Activated naive CD8-positive, alpha-beta T cell (primary cell): Measurements from ENCODE around the gene FTCDNL1.

Source experiments
- H3K27ac Mint-ChIP-seq: one replicate; pipeline ENCODE4 v1.8.0; 2021; ENCODE audit warnings: mixed read lengths
- H3K27me3 Mint-ChIP-seq: one replicate; pipeline ENCODE4 v1.8.0; 2021; ENCODE audit warnings: mixed read lengths
- H3K36me3 Mint-ChIP-seq: one replicate; pipeline ENCODE4 v1.8.0; 2021; ENCODE audit warnings: mixed read lengths
- H3K4me1 Mint-ChIP-seq: one replicate; pipeline ENCODE4 v1.8.0; 2021; ENCODE audit warnings: low read depth, mixed read lengths
- H3K4me3 Mint-ChIP-seq: one replicate; pipeline ENCODE4 v1.8.0; 2021; ENCODE audit warnings: mild to moderate bottlenecking, mixed read lengths
- H3K9me3 Mint-ChIP-seq: one replicate; pipeline ENCODE4 v1.8.0; 2021; ENCODE audit warnings: low read depth, mixed read lengths

FTCDNL1 gene

DNA sequence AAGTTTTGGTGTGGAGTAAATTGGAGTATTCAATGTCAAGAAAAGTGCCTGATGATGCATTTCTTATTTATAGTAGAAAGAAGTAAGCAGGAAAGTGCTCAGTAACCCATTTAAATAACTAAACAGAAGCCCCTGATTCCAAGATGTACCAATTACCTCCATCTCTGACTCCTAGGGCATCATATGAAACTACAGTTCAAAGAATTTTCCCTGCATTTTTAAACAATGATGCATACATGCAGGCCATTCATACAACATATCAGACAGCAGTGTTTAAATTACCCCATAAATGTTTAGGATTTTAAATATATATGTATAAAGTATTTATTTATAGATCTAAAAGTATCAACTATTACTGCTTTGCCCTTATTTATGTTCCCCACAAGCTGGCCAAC, 36.2 kb downstream of the FTCDNL1 start:
- no peaks in the 10 kb centered on the region for H3K9me3 Mint-ChIP-seq
- H3K36me3 Mint-ChIP-seq, result peaks cover 4% of the 10 kb centered on the region
- no peak overlapping the region for H3K27ac Mint-ChIP-seq
- H3K4me1 Mint-ChIP-seq, result no peaks in the 10 kb centered on the region
- H3K27me3 Mint-ChIP-seq, result no peaks in the 10 kb centered on the region
- H3K4me3 Mint-ChIP-seq, result no peak overlapping the region

DNA sequence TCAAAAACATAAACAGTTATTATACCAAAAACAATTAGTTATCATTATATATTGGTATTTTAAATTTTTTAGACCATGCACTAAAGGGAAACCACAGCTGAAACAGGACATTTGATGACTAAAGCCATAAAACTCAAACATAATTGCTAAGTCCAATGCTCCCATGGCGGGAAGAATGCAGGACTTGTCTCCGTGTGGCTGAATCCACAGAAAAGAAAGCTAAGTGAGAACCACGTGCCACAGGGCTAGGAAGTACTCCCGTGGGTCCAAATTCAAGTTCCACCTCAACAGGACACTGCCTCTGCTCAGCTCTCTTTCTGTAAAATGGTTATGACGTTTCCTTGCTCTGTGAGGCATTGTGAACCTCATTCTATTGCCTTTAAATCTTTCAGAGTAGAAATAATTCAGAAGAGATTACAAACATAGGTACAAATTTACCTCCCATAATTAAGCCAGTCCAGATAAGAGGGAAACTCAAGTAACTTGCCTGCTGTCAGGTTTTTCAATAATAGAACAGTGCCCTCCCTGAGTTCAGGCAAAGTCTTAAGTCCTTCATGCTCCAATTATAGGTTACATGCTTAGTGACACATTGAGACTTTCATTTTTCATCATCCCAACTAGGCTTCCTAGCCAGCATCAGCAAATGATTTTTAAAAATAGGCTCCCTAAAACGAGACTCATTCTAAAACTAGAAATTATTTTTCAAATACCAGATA, 36.7 kb downstream of the FTCDNL1 start:
- Mint-ChIP-seq H3K27ac (no peak overlapping the region), H3K4me1 (no peaks in the 10 kb centered on the region), H3K27me3 (no peaks in the 10 kb centered on the region), H3K4me3 (no peak overlapping the region), H3K9me3 (no peaks in the 10 kb centered on the region), H3K36me3 (peaks cover 4% of the 10 kb centered on the region)

DNA sequence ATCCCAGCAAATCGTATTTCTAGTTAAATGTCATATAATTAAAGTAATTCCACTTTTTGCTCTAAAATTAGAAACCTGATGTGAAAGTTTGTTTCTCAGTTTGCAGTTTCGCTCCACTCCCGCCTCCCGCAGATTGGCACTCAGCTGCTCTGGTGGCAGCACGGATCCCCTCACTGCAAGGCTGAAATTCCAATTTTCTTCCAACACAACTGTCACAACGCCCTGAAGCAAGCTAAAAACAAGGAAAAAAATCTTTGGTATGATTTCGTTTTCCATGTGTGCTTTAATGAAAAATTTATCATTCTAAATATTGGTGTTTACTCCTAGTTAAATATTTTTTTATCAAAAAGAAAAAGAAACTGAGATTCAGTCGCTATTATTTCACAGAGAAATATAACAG, 38.5 kb downstream of the FTCDNL1 start:
- Mint-ChIP-seq H3K27ac (no peak overlapping the region), H3K4me1 (no peaks in the 10 kb centered on the region), H3K4me3 (no peak overlapping the region), H3K27me3 (no peaks in the 10 kb centered on the region), H3K9me3 (no peaks in the 10 kb centered on the region), H3K36me3 (peaks cover 4% of the 10 kb centered on the region)

DNA sequence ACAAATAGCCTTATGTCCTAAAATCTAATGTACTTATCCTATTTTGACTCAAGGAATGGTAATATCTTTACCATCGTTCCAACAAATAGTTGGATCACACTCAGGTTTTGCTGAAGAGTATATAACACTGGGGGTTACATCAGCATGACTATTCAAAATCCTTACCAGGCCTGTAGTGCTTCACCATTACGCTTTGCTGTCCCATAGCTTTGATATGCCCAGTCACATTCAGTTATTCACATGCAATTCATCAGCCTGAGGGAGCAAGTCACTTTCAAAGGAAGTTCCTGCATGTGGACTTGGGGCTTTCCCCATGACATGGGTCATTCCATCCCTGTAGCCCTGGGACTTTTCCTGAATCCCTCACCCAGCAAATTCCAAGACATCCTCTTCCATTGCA, 39.6 kb downstream of the FTCDNL1 start:
- no peaks in the 10 kb centered on the region for H3K9me3 Mint-ChIP-seq
- no peaks in the 10 kb centered on the region for H3K4me1 Mint-ChIP-seq
- no peaks in the 10 kb centered on the region for H3K27me3 Mint-ChIP-seq
- peaks cover 4% of the 10 kb centered on the region for H3K36me3 Mint-ChIP-seq
- no peak overlapping the region for H3K4me3 Mint-ChIP-seq
- H3K27ac Mint-ChIP-seq, result no peak overlapping the region

DNA sequence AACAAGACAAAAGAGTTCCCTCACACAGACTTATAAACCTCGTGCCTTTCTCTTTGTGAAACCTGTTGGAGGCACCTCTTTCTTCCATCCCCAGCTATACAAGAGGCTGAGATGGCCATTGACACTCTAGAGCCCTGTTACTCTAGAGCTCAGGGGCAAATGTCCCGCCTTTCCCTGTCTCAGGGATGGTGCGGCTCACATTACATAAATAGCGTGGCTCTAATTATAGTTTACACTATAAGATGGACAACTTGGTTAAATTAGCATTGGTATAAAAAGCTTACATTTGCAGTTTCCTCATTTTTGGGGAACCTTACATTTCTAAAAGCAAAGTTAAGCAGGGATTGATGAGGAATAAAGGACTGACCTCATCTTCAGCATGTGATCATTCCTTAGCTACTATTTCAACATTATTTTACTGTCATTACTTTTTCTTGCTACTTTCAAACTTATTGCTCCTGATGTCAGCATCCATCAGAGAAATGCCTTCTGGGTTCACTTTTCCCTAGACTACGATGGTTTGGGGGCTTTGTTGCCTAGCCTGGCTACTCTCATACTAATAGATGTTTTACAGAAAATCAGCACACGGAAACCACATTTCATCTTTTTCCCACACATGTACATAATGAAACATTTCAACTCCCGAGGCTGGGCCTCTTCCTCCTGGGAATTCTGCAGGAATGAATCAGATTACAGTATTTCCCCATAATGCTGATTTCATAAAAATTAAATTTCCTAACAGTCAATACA, 40.4 kb downstream of the FTCDNL1 start:
- H3K9me3 Mint-ChIP-seq, result no peaks in the 10 kb centered on the region
- H3K27me3 Mint-ChIP-seq, result no peaks in the 10 kb centered on the region
- no peaks in the 10 kb centered on the region for H3K4me1 Mint-ChIP-seq
- no peak overlapping the region for H3K4me3 Mint-ChIP-seq
- H3K27ac Mint-ChIP-seq, result no peak overlapping the region
- peaks cover 4% of the 10 kb centered on the region for H3K36me3 Mint-ChIP-seq

DNA sequence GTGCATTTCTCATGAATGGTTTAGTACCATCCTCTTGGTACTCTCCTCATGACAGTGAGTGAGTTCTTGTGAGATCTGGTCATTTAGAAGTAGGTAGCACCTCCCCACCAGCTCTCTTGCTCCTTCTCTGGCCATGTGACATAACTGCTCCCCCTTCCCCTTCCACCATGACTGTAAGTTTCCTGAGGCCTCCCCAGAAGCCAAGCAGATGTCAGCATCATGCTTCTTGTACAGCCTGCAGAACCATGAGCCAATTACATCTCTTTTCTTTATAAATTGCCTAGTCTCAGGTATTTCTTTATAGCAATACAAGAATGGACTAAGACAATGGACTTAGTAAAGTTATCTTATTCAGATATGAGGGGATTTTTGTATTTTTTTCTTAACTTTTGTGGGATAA, 43.0 kb downstream of the FTCDNL1 start:
- no peaks in the 10 kb centered on the region for H3K9me3 Mint-ChIP-seq
- H3K4me1 Mint-ChIP-seq, result no peaks in the 10 kb centered on the region
- no peak overlapping the region for H3K27ac Mint-ChIP-seq
- H3K36me3 Mint-ChIP-seq, result peaks cover 4% of the 10 kb centered on the region
- no peaks in the 10 kb centered on the region for H3K27me3 Mint-ChIP-seq
- no peak overlapping the region for H3K4me3 Mint-ChIP-seq

DNA sequence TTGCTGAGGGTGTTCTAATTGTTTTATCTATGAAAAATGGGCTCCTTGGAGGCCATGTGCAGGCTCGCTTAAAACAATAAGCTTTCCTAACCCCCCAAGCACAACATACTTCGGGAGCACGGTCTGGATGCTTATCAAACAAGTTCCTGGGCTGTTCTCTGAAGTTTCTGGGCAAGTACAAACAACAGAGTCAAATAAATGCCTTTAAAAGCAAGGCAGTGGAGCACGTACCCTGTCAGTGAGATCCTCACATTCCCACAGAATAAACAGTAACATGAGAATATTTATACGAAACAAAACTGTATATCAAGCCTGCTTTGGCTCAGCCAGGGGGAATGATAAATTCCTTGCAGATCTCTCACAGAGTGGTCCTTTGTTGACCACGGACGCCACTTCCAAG, 44.8 kb downstream of the FTCDNL1 start:
- H3K27me3 Mint-ChIP-seq, result no peaks in the 10 kb centered on the region
- H3K27ac Mint-ChIP-seq, result no peak overlapping the region
- H3K4me1 Mint-ChIP-seq, result no peaks in the 10 kb centered on the region
- no peaks in the 10 kb centered on the region for H3K9me3 Mint-ChIP-seq
- H3K36me3 Mint-ChIP-seq, result peaks cover 4% of the 10 kb centered on the region
- no peak overlapping the region for H3K4me3 Mint-ChIP-seq

DNA sequence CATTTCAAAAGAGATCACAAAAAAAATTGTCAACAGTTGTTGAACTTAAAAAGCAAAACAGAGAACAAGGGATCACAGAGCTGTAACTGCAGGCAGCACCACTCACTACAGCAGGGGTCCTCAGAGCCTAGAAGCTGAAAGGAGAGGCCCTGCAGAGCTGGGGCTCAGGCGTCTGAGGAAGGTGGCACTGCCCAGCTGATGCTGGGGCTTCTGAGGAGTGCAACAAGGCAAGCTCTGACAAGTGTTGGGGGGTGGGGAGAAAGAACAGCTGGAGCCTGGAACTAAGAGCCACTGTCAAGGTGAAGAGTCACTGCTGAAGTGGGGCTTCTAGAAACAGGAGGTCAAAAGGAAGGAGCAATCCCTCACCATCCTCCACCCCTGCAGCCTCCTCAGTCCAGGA, 46.2 kb downstream of the FTCDNL1 start:
- Mint-ChIP-seq H3K36me3 (peaks cover 6% of the 10 kb centered on the region), H3K4me3 (no peak overlapping the region), H3K27me3 (no peaks in the 10 kb centered on the region), H3K27ac (no peak overlapping the region), H3K4me1 (no peaks in the 10 kb centered on the region), H3K9me3 (no peaks in the 10 kb centered on the region)

DNA sequence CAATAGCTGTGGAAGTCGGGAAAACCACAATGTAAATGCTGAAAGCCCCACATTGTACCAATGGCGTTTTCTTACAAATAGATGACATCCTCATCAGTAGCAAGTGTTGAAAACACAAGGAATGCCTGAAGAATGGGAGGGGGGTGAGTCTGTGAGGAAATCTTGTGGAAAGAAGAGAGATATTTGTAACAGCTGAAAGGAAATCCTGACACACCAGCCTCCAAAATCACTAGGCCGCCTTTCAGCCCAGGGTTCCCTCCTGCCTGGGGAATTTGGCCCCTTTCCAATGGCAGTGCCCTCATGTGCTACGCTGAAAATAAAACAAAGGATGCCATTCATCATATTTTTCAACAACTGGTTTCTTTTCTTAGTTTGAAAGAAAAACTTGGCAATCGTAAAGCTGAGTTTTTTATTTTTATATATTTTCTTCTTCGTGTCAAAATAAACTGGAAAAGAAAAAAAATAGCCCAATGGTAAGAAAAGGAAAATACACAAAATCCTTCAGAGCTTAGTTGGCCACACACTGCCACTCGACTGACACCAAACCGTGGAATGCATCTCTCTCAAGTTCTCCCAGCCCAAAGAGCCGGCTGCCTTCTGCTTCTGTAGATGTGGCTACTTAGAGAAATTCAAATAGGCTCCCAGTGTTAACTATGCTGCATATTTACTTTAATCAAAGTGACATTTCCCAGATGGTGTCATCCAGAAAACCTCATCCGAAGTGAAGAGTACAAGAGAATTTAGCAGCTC, 52.0 kb downstream of the FTCDNL1 start:
- Mint-ChIP-seq H3K36me3 (peaks cover 2% of the 10 kb centered on the region), H3K4me3 (no peak overlapping the region), H3K9me3 (no peaks in the 10 kb centered on the region), H3K4me1 (no peaks in the 10 kb centered on the region), H3K27ac (no peak overlapping the region), H3K27me3 (no peaks in the 10 kb centered on the region)

DNA sequence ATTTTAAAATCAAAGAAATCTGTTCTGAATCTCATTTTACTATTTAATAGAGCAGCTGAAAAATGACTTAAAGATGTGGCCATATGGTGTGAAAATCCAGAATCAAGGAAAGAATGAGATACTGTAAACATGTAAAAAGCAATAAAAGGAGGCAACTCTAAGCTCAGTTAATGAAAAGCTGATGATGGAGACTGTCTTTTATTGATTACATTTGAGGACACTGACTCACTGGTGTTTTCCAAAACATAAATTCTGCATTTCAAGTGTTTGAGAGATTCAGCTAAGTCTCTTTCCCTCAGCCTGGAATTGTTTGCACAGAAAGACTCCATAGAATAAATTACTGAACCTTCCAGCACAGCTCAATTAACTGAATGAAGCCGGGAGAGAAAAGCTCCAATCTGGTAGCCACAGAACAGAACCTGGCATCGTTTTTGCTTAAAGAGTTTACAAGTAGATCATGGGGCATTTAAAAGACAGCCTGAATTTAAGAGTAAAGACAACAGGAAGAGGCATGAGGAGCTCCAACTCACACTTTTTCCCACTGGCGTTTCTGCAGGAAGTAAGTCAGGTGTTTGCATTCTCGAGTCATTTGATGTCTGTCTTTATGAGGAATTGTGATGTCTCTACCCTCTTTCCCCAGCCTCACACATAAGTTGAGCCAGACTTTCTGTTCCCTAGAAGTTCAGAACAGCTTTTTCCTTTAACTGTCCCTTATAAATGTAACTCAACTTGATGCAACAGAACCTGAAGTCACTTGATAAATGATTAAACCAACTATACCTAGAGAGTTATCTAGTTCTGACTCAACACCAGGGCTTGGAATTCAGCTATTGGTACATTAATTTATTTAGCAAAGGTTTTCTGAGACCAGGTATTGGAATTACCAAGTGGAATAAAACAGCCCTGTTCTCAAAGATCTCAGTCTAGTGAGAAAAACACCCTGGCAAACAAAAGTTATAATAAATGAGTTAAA, 53.3 kb downstream of the FTCDNL1 start:
- Mint-ChIP-seq H3K27ac (no peak overlapping the region), H3K9me3 (no peaks in the 10 kb centered on the region), H3K27me3 (no peaks in the 10 kb centered on the region), H3K4me3 (no peak overlapping the region), H3K36me3 (peaks cover 2% of the 10 kb centered on the region), H3K4me1 (no peaks in the 10 kb centered on the region)

DNA sequence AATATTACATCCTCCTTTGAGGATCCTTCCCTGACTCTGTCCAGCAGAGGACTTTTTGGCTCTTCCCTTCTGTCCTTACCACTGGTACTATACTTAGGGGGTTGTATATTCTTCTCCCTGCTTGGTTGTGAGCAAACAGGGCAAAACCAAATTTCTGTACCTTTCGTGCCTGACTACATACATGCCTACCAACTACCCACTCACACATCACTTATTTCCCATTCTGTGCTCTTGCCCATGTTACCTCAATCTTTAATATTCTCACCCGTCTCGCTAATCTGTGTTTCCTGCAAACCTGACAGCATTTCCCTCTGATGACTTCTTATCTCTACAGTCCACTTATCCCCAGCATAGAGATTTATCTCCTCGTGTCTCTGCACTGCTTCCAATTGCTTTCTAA, 58.6 kb downstream of the FTCDNL1 start:
- H3K9me3 Mint-ChIP-seq, result no peaks in the 10 kb centered on the region
- H3K27ac Mint-ChIP-seq, result no peak overlapping the region
- no peaks in the 10 kb centered on the region for H3K27me3 Mint-ChIP-seq
- H3K36me3 Mint-ChIP-seq, result no peaks in the 10 kb centered on the region
- no peaks in the 10 kb centered on the region for H3K4me1 Mint-ChIP-seq
- no peak overlapping the region for H3K4me3 Mint-ChIP-seq

DNA sequence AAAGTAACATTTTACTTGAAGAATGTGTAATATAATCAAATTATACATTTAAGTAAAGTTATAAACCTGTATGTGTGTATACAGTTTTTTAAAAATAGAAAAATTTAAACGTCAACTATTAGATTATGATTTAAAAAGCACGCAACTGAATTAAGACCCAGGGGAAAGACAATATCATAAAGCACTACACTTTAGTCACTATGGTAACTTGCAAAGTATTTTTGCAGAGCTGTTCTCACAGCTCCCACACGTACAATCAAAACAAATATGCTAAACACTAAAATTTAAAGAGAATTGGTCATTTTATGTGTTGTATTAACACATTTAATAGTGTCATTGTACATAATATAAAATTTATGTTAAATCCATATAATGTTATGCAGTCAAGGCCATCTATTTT, 59.7 kb downstream of the FTCDNL1 start:
- no peaks in the 10 kb centered on the region for H3K4me1 Mint-ChIP-seq
- H3K9me3 Mint-ChIP-seq, result no peaks in the 10 kb centered on the region
- no peaks in the 10 kb centered on the region for H3K36me3 Mint-ChIP-seq
- no peak overlapping the region for H3K27ac Mint-ChIP-seq
- H3K27me3 Mint-ChIP-seq, result no peaks in the 10 kb centered on the region
- no peak overlapping the region for H3K4me3 Mint-ChIP-seq

DNA sequence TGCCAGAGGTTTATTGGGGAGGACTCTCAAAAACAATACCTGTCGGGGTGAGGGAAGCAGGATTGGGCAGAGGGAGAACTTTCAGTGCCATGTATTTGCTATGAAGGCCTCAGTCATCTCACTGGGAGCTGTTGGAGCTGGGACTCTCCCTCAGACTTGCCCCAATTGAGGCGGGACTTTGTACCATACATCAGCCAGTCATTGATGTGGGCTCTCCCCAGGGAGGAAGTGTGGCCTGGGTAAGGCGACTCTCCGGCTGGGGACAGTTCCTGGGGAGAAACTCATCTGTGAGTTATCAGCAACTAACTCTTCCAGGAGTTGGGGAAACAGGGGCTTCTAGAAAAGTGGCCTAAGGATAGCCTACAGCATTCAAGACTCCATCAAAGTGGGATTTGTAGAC, 66.5 kb downstream of the FTCDNL1 start:
- peaks cover 11% of the 10 kb centered on the region for H3K36me3 Mint-ChIP-seq
- no peaks in the 10 kb centered on the region for H3K9me3 Mint-ChIP-seq
- no peak overlapping the region for H3K27ac Mint-ChIP-seq
- H3K4me1 Mint-ChIP-seq, result no peaks in the 10 kb centered on the region
- no peaks in the 10 kb centered on the region for H3K27me3 Mint-ChIP-seq
- no peak overlapping the region for H3K4me3 Mint-ChIP-seq

DNA sequence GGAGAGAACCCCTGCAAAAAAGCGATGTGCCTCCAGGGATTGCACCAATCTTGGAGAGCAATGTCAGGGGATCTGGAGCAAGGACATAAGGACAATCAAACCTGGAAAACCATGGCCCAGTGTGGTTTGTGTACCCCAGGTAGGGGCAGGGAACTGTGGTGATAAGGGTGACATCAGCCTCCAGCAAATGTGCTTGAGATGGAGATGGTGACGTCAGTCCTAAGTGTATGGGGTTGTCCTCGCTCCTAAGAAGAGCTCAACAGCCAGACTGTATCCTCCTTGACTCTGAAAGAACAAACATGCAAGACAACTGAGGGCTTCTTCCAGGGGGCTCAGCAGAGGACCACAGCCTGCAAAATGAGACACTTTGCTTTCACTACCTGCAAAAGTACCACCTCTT, 71.4 kb downstream of the FTCDNL1 start:
- H3K4me1 Mint-ChIP-seq, result no peaks in the 10 kb centered on the region
- peaks cover 11% of the 10 kb centered on the region for H3K36me3 Mint-ChIP-seq
- H3K9me3 Mint-ChIP-seq, result no peaks in the 10 kb centered on the region
- no peaks in the 10 kb centered on the region for H3K27me3 Mint-ChIP-seq
- H3K4me3 Mint-ChIP-seq, result no peak overlapping the region
- no peak overlapping the region for H3K27ac Mint-ChIP-seq
